RWPE1 (cell line): Measurements from ENCODE around the gene DEPDC5.

Source experiments
- CTCF ChIA-PET: fragments of 350-600 bp; sonication (Branson Sonifier 250); formaldehyde crosslinking; extraction: SDS; loops from one replicate; lab custom pipeline; 2021; lab: Yijun Ruan, JAX
- POLR2A ChIA-PET: fragments of 400-600 bp; formaldehyde crosslinking; extraction: SDS; loops from one replicate; lab custom pipeline; 2020; ENCODE audit warnings: antibody characterized with exemption; ENCODE audit not compliant: low non-redundant PET; lab: Yijun Ruan, JAX
- DNase-seq: peaks from one replicate; pipeline ENCODE4 v3.0.0; 2012; ENCODE audit warnings: low spot score
- H3K27ac ChIP-seq: fragments of 450-650 bp; 2 replicates; pipeline ENCODE4 v1.5.1; 2017
- TF ChIP-seq, protein P1 (sequence below): fragments of 450-650 bp; conservative IDR thresholded peaks from 2 replicates; pipeline ENCODE4 v1.5.1; 2017; ENCODE audit warnings: low read depth, mild to moderate bottlenecking

Gene DEPDC5

DNA sequence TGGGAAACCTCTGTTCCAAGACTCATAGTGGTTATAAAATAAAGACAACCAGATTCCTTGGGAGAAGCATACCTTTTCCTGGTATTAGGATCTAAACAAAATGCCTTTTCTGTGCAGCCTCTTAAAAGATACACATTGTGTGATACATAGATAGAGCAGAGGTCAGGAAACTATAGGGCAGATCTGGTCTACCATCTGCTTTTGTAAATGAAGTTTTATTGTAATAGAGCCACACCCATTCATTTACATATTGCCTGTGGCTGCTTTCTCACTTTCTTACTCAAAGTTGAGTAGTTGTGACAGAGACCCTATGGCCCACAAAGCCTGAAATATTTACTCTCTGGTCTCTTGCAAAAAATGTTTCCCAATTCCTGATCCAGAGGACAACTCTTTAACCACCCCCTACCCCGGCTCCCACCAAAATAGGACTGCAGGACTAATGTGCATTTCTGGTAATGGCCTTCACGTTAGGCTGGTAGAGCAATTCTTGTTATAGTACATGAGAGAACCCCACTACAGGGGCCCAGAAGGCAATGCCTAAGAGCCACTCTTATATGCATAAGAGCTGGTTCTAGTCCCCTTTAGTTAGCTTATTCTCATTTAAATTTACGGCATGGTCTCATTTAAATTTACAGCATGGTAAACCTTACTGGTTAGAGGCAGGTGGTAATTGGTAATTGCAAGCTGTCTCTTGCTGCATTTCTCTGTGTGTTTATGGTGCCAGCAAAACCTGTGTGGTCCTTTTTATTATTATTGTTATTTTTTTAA is 113.8 kb downstream of the DEPDC5 start:
- no peak overlapping the region for H3K27ac ChIP-seq
- DNase-seq = no peak
- TF ChIP-seq, protein P1, sequence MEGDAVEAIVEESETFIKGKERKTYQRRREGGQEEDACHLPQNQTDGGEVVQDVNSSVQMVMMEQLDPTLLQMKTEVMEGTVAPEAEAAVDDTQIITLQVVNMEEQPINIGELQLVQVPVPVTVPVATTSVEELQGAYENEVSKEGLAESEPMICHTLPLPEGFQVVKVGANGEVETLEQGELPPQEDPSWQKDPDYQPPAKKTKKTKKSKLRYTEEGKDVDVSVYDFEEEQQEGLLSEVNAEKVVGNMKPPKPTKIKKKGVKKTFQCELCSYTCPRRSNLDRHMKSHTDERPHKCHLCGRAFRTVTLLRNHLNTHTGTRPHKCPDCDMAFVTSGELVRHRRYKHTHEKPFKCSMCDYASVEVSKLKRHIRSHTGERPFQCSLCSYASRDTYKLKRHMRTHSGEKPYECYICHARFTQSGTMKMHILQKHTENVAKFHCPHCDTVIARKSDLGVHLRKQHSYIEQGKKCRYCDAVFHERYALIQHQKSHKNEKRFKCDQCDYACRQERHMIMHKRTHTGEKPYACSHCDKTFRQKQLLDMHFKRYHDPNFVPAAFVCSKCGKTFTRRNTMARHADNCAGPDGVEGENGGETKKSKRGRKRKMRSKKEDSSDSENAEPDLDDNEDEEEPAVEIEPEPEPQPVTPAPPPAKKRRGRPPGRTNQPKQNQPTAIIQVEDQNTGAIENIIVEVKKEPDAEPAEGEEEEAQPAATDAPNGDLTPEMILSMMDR = no peak
- CTCF ChIA-PET = no interaction called here
- POLR2A ChIA-PET = no interaction called here

DNA sequence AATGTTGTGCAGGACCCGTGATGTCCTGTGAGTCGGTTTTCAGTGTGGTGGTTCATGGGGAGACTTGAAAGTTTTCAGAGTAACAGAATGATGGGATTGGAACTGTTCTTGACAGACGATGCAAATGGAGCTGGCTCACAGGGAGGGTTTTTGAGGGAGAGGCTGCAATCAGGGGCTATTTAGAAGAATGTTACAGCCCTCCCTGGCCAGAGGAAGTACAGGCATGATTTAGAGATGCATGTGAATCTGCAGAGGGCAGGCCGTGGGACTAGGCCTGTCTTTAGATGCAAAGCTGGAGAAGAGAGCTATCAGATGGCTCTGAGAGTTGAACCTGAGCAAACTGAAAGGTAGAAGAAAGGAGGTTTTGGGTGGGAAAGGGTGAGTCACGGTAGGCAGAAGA is 115.9 kb downstream of the DEPDC5 start:
- DNase-seq = no peak
- ChIA-PET POLR2A (no interaction called here), CTCF (no interaction called here)
- TF ChIP-seq, protein P1 = no peak
- no peak overlapping the region for H3K27ac ChIP-seq

DNA sequence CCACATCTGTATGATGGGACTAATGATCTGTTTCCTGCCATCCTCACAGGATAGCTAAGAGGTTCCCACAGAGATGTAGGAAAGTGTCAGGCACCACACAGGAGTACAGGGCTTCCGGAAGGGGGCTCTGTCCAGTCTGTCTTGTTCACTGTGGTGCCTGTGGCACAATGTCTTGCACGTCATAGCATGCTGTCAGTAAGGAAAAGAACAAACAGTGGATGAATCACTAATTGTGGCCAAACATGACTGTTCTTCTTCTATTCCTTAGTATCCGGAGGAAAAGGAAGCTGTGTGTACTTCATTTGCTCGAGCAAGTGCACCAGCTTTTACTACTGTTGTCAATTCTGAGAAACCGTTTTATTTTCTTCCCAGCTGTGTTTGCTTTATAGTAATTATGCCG is 117.1 kb downstream of the DEPDC5 start:
- peak overlapping the region; percentile 54 for H3K27ac ChIP-seq
- DNase-seq = peak; percentile 79
- CTCF ChIA-PET = interaction anchor here (0.6 to 1.1 kb wide), 7 partner anchors 8 to 139 kb away, joined by 3 to 4 read pairs (median 3); no protein-coding TSS in a partner anchor
- TF ChIP-seq, protein P1 = no peak
- POLR2A ChIA-PET = no interaction called here

DNA sequence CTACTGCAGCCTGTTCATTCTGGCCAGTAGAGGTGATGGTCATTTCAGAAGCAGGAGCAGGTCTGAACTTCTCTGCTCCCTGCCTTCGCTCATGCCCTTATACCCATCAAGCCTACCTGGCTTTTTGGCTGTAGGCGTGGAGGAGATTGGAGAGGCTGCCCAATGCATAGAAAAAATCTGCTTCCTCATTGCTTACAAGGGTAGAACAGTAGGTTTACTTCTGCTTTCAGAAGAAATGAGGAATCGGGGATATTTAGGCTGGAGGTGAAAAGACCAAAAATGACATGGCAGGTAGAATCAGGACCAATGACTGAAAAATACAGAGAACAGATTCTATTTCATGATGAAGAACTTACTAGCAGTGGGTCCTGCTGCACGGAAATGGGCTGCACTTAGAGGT is 117.7 kb downstream of the DEPDC5 start:
- ChIA-PET POLR2A (no interaction called here), CTCF (interaction anchor here (0.6 to 1.1 kb wide), 5 partner anchors 9 to 139 kb away, joined by 3 to 4 read pairs (median 3); no protein-coding TSS in a partner anchor)
- no peak overlapping the region for H3K27ac ChIP-seq
- DNase-seq = no peak
- TF ChIP-seq, protein P1 = no peak

DNA sequence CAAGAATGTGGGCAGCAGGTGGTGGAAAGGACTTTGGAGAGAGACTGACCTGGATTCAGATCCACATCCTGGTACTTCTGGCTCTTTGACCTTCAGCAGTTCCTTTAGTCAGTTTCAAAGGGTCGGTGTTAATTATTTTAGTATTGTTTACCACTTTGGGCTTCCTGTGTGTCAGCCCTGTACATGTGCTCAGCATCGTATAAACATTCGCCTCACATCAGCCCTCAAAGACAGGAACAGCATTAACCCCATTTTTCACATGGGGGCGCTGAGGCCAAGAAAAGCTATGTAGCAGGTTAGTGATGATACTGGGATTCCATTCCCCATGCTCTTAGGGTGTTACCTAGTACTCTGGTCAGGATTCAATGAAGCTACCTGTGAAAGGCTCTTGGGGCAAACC is 118.4 kb downstream of the DEPDC5 start:
- ChIA-PET CTCF (interaction anchor here (1.3 kb wide), 1 partner anchor 98 kb away, joined by 4 read pairs; no protein-coding TSS in a partner anchor), POLR2A (no interaction called here)
- no peak overlapping the region for H3K27ac ChIP-seq
- TF ChIP-seq, protein P1 = no peak
- DNase-seq = no peak

DNA sequence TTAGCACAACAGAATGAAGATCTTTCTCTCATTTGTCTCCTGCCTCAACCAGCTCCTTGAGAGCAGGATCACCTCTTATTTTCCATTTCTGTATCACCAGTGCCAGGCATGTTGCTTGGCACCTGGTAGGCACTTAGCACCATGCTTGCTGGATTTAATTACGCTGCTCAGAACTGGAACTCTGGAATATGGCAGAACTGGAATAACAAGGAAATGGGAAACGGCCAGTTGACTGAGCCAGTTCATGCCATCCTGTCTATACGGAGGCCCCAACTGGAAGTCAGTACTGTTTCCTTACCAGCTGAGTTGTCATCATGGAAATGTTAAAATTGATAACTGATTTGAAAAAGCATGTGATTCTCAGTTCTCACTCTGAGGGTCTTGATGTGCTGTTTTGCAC is 121.0 kb downstream of the DEPDC5 start:
- DNase-seq = no peak
- POLR2A ChIA-PET = no interaction called here
- no peak overlapping the region for H3K27ac ChIP-seq
- CTCF ChIA-PET = no interaction called here
- TF ChIP-seq, protein P1 = no peak
